Coronary artery (tissue), 2 donors: ENCODE data around the gene ACOXL.

Experiments used
- DNase-seq: peaks from one replicate; pipeline ENCODE4 v3.0.0-alpha.2; 2017; ENCODE audit warnings: low spot score
- H3K27ac ChIP-seq, 2 donors: fragments of 200-600 bp; sonication (generic); one replicate each; pipeline ENCODE4 v1.5.1; 2016 to 2019
- H3K4me3 ChIP-seq: fragments of 200-600 bp; sonication (generic); 2 replicates; pipeline ENCODE4 v1.5.1; 2016; ENCODE audit warnings: mild to moderate bottlenecking, moderate library complexity
- TF ChIP-seq, protein P1 (sequence below): fragments of 200-600 bp; sonication (generic); IDR thresholded peaks from one replicate; pipeline ENCODE4 v1.5.1; 2019; ENCODE audit warnings: antibody characterized with exemption

ACOXL gene

DNA sequence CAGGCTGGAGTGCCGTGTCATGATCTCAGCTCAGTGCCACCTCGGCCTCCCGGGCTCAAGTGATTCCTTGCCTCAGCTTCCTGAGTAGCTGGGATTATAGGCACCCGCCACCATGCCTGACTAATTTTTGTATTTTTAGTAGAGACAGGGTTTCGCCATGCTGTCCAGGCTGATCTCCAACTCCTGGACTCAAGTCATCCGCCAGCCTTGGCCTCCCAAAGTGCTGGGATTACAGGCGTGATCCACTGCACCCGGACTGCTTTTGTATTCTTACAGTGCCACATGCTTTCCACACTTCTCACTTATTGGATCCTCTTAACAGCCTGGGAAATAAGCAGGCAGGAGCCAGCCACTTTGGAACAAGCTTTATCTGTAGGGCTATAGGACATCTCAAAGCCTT is 363.1 kb downstream of the ACOXL start:
- Histone ChIP-seq H3K27ac (no peak overlapping the region), H3K4me3 (no peak overlapping the region)
- TF ChIP-seq, protein P1, sequence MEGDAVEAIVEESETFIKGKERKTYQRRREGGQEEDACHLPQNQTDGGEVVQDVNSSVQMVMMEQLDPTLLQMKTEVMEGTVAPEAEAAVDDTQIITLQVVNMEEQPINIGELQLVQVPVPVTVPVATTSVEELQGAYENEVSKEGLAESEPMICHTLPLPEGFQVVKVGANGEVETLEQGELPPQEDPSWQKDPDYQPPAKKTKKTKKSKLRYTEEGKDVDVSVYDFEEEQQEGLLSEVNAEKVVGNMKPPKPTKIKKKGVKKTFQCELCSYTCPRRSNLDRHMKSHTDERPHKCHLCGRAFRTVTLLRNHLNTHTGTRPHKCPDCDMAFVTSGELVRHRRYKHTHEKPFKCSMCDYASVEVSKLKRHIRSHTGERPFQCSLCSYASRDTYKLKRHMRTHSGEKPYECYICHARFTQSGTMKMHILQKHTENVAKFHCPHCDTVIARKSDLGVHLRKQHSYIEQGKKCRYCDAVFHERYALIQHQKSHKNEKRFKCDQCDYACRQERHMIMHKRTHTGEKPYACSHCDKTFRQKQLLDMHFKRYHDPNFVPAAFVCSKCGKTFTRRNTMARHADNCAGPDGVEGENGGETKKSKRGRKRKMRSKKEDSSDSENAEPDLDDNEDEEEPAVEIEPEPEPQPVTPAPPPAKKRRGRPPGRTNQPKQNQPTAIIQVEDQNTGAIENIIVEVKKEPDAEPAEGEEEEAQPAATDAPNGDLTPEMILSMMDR = no peak
- no peak for DNase-seq

DNA sequence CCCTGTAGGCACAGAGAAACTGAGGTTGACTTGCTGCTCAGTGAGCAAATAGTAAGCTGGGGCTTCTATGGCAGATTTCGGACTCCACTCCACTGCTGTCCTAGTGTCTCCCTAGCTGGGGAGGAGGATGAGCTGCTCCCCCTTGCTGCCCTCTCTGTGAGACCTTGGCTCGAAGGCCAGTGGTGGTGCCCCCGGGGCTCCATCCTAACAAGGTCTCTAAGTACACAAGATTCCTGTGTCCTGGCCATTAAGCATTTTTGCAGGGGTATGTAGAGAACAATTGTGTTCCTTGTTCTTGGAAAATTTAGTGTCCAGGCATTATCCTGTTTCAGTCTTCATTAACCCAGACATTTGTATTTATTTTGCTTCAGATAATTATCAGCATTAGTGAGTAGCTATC is 367.0 kb downstream of the ACOXL start:
- no peak for DNase-seq
- no peak overlapping the region for H3K4me3 ChIP-seq
- TF ChIP-seq, protein P1 = no peak
- no peak overlapping the region for H3K27ac ChIP-seq

DNA sequence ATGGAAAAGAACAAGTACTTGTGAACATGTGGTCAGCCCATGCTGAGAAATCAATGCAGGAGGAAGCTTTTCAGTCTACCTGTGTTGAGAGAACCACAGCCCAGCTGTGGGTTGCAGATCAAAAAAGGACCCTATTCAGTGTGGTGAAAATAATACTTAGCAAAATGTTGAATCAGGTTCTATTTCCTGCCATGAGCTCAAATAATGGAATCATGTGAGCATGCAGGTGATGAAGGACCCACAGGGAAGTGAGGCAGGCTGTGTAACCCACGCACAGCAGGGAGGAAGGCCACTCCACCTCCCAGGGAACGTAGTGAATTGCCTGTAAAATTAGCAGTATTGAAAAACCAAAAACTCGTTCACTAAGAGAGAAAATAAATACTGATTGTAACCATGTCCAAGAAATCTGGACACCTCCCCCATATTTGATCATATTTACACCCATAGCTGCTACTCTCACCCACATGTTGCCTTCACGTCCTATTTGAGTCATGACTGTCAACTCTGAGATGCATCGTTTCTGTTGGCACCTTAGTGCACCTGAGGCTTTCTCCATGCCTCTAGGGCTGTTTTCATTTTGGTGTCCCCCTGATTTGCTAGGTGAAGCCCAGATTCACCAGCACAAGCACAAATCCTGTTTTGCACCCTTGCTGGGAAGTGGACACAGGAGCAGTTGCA is 367.9 kb downstream of the ACOXL start:
- TF ChIP-seq, protein P1 = no peak
- H3K4me3 ChIP-seq = no peak overlapping the region
- H3K27ac ChIP-seq = no peak overlapping the region
- no peak for DNase-seq

DNA sequence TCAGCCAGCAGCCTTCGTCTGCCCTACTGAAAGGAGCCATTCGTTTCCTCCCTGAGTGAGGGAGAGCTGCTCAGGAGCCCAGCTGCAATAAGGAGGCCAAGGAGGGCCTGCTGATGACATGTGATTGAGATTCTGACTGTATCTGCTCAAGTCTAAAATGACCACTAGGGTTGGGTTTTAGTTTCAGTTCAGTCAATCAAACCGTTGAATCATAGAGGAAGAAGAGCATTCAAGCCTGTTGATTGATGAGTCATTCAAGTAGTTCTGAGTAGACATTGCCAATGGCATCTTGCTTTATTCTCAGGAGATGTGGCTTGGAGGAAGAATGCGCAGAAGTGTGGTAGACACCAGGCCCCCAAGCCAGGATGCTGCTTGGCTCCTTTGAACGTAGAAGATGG is 368.4 kb downstream of the ACOXL start:
- DNase-seq = no peak
- no peak overlapping the region for H3K27ac ChIP-seq
- TF ChIP-seq, protein P1 = no peak
- no peak overlapping the region for H3K4me3 ChIP-seq

DNA sequence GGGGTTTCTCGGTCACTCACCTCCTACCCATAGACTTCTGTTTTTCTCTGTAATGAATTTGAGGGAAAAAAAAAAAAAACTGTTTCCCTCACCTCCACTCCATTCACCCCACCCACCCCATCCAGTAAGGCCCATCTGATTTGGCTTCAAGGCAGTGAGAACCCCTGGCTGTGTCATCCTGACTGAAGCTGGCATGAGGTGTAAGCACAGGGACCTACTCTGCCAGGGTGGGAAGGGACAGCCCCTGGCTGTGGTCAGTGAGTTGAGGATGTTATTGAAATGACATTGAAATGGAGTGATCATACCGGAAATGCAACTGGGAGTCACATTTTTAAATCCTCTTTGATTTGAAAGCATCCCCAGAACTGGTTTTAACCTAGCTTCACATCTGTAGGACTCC is 369.2 kb downstream of the ACOXL start:
- Histone ChIP-seq H3K27ac (no peak overlapping the region), H3K4me3 (no peak overlapping the region)
- DNase-seq = no peak
- TF ChIP-seq, protein P1 = no peak

DNA sequence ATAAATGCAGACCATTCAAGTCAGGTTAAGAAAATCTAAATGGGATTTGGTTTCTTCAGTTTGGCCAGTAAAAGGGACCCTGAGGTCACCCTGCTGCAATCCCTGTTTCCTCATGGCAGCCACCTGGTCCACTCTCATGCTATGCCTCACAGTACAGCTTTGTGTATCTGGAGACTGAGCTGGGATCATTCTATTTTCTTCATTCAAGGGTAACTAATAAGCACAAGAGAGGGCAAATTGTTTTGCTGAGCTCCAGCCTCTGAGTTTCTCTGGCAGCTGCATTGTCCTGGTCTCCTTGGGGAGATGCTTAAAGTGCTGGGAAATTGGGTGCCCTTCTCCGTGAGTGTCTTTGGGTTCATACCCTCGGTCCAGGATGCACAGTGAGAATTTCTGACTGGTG is 369.8 kb downstream of the ACOXL start:
- TF ChIP-seq, protein P1 = no peak
- Histone ChIP-seq H3K27ac (no peak overlapping the region), H3K4me3 (no peak overlapping the region)
- no peak for DNase-seq

DNA sequence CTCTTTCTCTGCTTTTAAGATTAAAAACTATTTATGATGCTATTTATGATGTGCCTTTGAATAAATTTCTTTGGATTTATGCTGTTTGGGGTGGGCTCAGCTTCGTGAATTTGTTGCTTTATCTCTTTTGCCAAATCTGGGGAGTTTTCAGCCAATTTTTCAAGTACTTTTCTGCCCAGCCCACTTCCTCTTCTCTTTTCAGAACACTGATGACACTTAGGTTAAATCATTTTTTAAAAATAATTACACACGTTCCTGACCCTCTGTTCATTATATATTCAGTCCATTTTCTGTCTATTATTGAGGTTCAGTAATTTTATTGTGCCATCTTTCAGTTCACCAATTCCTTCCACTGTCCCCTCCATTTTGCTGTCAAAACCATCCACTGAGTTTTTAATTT is 373.6 kb downstream of the ACOXL start:
- TF ChIP-seq, protein P1 = no peak
- Histone ChIP-seq H3K4me3 (no peak overlapping the region), H3K27ac (no peak overlapping the region)
- no peak for DNase-seq
